Nephron progenitor cell (in vitro differentiated cells): Measurements from ENCODE around the gene TTLL13.
A peak's percentile ranks its signal among the peaks of the same experiment; 100 is the strongest.

Source experiments
- DNase-seq: peaks from one replicate; pipeline ENCODE4 v3.0.0; 2021
- H3K27ac Mint-ChIP-seq: 2 replicates; pipeline ENCODE4 v1.8.0; 2021; ENCODE audit warnings: mild to moderate bottlenecking, moderate library complexity, mixed read lengths
- H3K27me3 Mint-ChIP-seq: 2 replicates; pipeline ENCODE4 v1.8.0; 2021; ENCODE audit warnings: mild to moderate bottlenecking, low read depth, mixed read lengths; ENCODE audit not compliant: poor library complexity
- H3K36me3 Mint-ChIP-seq: 2 replicates; pipeline ENCODE4 v1.8.0; 2021; ENCODE audit warnings: low read depth, mixed read lengths
- H3K4me1 Mint-ChIP-seq: 2 replicates; pipeline ENCODE4 v1.8.0; 2021; ENCODE audit warnings: mixed read lengths
- H3K4me3 Mint-ChIP-seq: 2 replicates; pipeline ENCODE4 v1.8.0; 2021; ENCODE audit warnings: mild to moderate bottlenecking, moderate library complexity, mixed read lengths
- H3K9me3 Mint-ChIP-seq: 2 replicates; pipeline ENCODE4 v1.8.0; 2021; ENCODE audit warnings: mild to moderate bottlenecking, moderate library complexity, mixed read lengths
- CTCF ChIP-seq: fragments of 200-600 bp; sonication (generic); IDR thresholded peaks from 2 replicates; pipeline ENCODE4 v1.5.0; 2021; ENCODE audit warnings: antibody characterized with exemption

Gene TTLL13

GRCh38 chr15:90249203-90249863 lies at the start of gene TTLL13:
TSS of gene TTLL13 (plus strand) at chr15:90249556. CDS start at chr15:90250631, 1,075 bp downstream.
- Mint-ChIP-seq H3K4me3 (peak within 1 kb of the TSS; percentile 76), H3K9me3 (no peaks in the 10 kb centered on the region), H3K36me3 (no peaks in the 10 kb centered on the region), H3K4me1 (peaks cover 18% of the 10 kb centered on the region), H3K27ac (no peak within 1 kb of the TSS), H3K27me3 (peaks cover 8% of the 10 kb centered on the region)
- DNase-seq = peak; percentile 100
- no peak for TF ChIP-seq CTCF

GRCh38 chr15:90200534-90201129 lies 48.7 kb upstream of the TTLL13 start:
- no peak for TF ChIP-seq CTCF
- H3K27me3 Mint-ChIP-seq = peaks cover 3% of the 10 kb centered on the region
- H3K9me3 Mint-ChIP-seq = peaks cover 3% of the 10 kb centered on the region
- peak overlapping the region; percentile 89 for H3K4me3 Mint-ChIP-seq
- H3K36me3 Mint-ChIP-seq = peaks cover 10% of the 10 kb centered on the region
- no peak overlapping the region for H3K27ac Mint-ChIP-seq
- DNase-seq = no peak
- peaks cover 42% of the 10 kb centered on the region for H3K4me1 Mint-ChIP-seq

GRCh38 chr15:90201130-90201943 lies 48.0 kb upstream of the TTLL13 start, which contains the start of gene SEMA4B:
TSS of gene SEMA4B (plus strand) at chr15:90201330. CDS start at chr15:90201579, 249 bp downstream.
- peak; percentile 89 for DNase-seq
- no peak within 1 kb of the TSS for H3K27ac Mint-ChIP-seq
- peak within 1 kb of the TSS; percentile 93 for H3K4me3 Mint-ChIP-seq
- H3K36me3 Mint-ChIP-seq = peaks cover 13% of the 10 kb centered on the region
- H3K9me3 Mint-ChIP-seq = peaks cover under 1% of the 10 kb centered on the region
- TF ChIP-seq CTCF = no peak
- H3K27me3 Mint-ChIP-seq = peaks cover 3% of the 10 kb centered on the region
- H3K4me1 Mint-ChIP-seq = peaks cover 49% of the 10 kb centered on the region

GRCh38 chr15:90201944-90202375 lies 47.4 kb upstream of the TTLL13 start:
- DNase-seq = peak; percentile 51
- Mint-ChIP-seq H3K4me3 (peak overlapping the region; percentile 93), H3K27ac (no peak overlapping the region), H3K36me3 (peaks cover 13% of the 10 kb centered on the region), H3K27me3 (peaks cover 3% of the 10 kb centered on the region), H3K4me1 (peaks cover 51% of the 10 kb centered on the region), H3K9me3 (no peaks in the 10 kb centered on the region)
- no peak for TF ChIP-seq CTCF

GRCh38 chr15:90202929-90203328 lies 46.4 kb upstream of the TTLL13 start:
- DNase-seq = no peak
- Mint-ChIP-seq H3K36me3 (peaks cover 19% of the 10 kb centered on the region), H3K27me3 (peaks cover 3% of the 10 kb centered on the region), H3K4me3 (peak overlapping the region; percentile 93), H3K4me1 (peaks cover 51% of the 10 kb centered on the region), H3K27ac (no peak overlapping the region), H3K9me3 (no peaks in the 10 kb centered on the region)
- TF ChIP-seq CTCF = no peak
